ENCODE results near the gene MTIF3.

GRCh38 chr13:27403727-27404385 is 46.5 kb downstream of the MTIF3 start:
- TF ChIP-seq EZH2 (IDR thresholded peaks at IDR 0.05) (no peak), FOXP2 (optimal IDR thresholded peaks at IDR 0.05; ENCODE audit: control extremely low read depth, extremely low read length, insufficient read depth) (no peak)

Measured in SK-N-MC (cell line).